ENCODE results near the gene COX5A. TPM values are rescaled to one million over a fixed set of nuclear protein-coding genes. Genes with fewer than 3 reads are reported as not detected.

The COX5A gene
- 290 and 313 TPM in 2 replicates for total RNA-seq (2014; rRNA removed; shearing (Covaris generic))

GRCh38 chr15:74937590-74938371 lies at the start of gene COX5A:
TSS of gene COX5A (minus strand) at chr15:74938073. CDS start at chr15:74938014, 59 bp downstream.
- in situ Hi-C loops (cut with HindIII; ENCODE audit: low sequenced_read_pairs): no loop called here
- peak; percentile 95 for DNase-seq (ENCODE audit: low spot score)

GRCh38 chr15:74983725-74984231 lies 45.9 kb upstream of the COX5A start:
- in situ Hi-C loops (cut with HindIII; ENCODE audit: low sequenced_read_pairs): no loop called here

GRCh38 chr15:74982183-74982582 lies 44.3 kb upstream of the COX5A start:
- in situ Hi-C loops (cut with HindIII; ENCODE audit: low sequenced_read_pairs): no loop called here

More at GRCh38 chr15:74983725-74984231, 45.9 kb upstream of the COX5A start:
- DNase-seq (ENCODE audit: low spot score): no peak

GRCh38 chr15:74978503-74978902 lies 40.6 kb upstream of the COX5A start:
- in situ Hi-C loops (cut with HindIII; ENCODE audit: low sequenced_read_pairs): no loop called here
- no peak for DNase-seq (ENCODE audit: low spot score)

More at GRCh38 chr15:74982183-74982582, 44.3 kb upstream of the COX5A start:
- no peak for DNase-seq (ENCODE audit: low spot score)

GRCh38 chr15:74978077-74978476 lies 40.2 kb upstream of the COX5A start:
- DNase-seq (ENCODE audit: low spot score): no peak
- in situ Hi-C loops (cut with HindIII; ENCODE audit: low sequenced_read_pairs): no loop called here

GRCh38 chr15:74977599-74977998 lies 39.7 kb upstream of the COX5A start:
- DNase-seq (ENCODE audit: low spot score): no peak
- in situ Hi-C loops (cut with HindIII; ENCODE audit: low sequenced_read_pairs): no loop called here

GRCh38 chr15:74976159-74976558 lies 38.3 kb upstream of the COX5A start:
- DNase-seq (ENCODE audit: low spot score): no peak
- in situ Hi-C loops (cut with HindIII; ENCODE audit: low sequenced_read_pairs): no loop called here

- no peak for DNase-seq (ENCODE audit: low spot score)
- in situ Hi-C loops (cut with HindIII; ENCODE audit: low sequenced_read_pairs): no loop called here
Observed at GRCh38 chr15:74967670-74968069, 29.8 kb upstream of the COX5A start.

- DNase-seq (ENCODE audit: low spot score): no peak
- in situ Hi-C loops (cut with HindIII; ENCODE audit: low sequenced_read_pairs): no loop called here
Observed at GRCh38 chr15:74964794-74965193, 26.9 kb upstream of the COX5A start.

GRCh38 chr15:74963213-74963612 lies 25.3 kb upstream of the COX5A start:
- DNase-seq (ENCODE audit: low spot score): no peak
- in situ Hi-C loops (cut with HindIII; ENCODE audit: low sequenced_read_pairs): no loop called here

GRCh38 chr15:74962671-74963070 lies 24.8 kb upstream of the COX5A start:
- no peak for DNase-seq (ENCODE audit: low spot score)
- in situ Hi-C loops (cut with HindIII; ENCODE audit: low sequenced_read_pairs): no loop called here

- in situ Hi-C loops (cut with HindIII; ENCODE audit: low sequenced_read_pairs): no loop called here
- DNase-seq (ENCODE audit: low spot score): no peak
Observed at GRCh38 chr15:74962219-74962618, 24.3 kb upstream of the COX5A start.

GRCh38 chr15:74961616-74962015 lies 23.7 kb upstream of the COX5A start:
- in situ Hi-C loops (cut with HindIII; ENCODE audit: low sequenced_read_pairs): no loop called here
- DNase-seq (ENCODE audit: low spot score): no peak

- in situ Hi-C loops (cut with HindIII; ENCODE audit: low sequenced_read_pairs): no loop called here
- no peak for DNase-seq (ENCODE audit: low spot score)
Observed at GRCh38 chr15:74960995-74961588, 23.2 kb upstream of the COX5A start.

- no peak for DNase-seq (ENCODE audit: low spot score)
- in situ Hi-C loops (cut with HindIII; ENCODE audit: low sequenced_read_pairs): no loop called here
Observed at GRCh38 chr15:74960286-74960685, 22.4 kb upstream of the COX5A start.

- no peak for DNase-seq (ENCODE audit: low spot score)
- in situ Hi-C loops (cut with HindIII; ENCODE audit: low sequenced_read_pairs): no loop called here
Observed at GRCh38 chr15:74959586-74959939, 21.7 kb upstream of the COX5A start.

GRCh38 chr15:74958908-74959585 lies 21.2 kb upstream of the COX5A start:
- DNase-seq (ENCODE audit: low spot score): no peak
- in situ Hi-C loops (cut with HindIII; ENCODE audit: low sequenced_read_pairs): no loop called here

GRCh38 chr15:74958320-74958907 lies 20.5 kb upstream of the COX5A start:
- DNase-seq (ENCODE audit: low spot score): no peak
- in situ Hi-C loops (cut with HindIII; ENCODE audit: low sequenced_read_pairs): no loop called here

- DNase-seq (ENCODE audit: low spot score): no peak
- in situ Hi-C loops (cut with HindIII; ENCODE audit: low sequenced_read_pairs): no loop called here
Observed at GRCh38 chr15:74957476-74958035, 19.7 kb upstream of the COX5A start.

Data from G401 (cell line).